Effector CD8-positive, alpha-beta T cell (primary cell): Measurements from ENCODE around the gene TRMU.

Source experiments
- DNase-seq: peaks from one replicate; lab custom pipeline; 2025; lab: John Stamatoyannopoulos, UW

The TRMU gene

GRCh38 chr22:46369716-46370583 is 34.4 kb downstream of the TRMU start:
- DNase-seq, result no peak

GRCh38 chr22:46370584-46371291 is 35.2 kb downstream of the TRMU start:
- no peak for DNase-seq

GRCh38 chr22:46371623-46372226 is 36.2 kb downstream of the TRMU start:
- no peak for DNase-seq

GRCh38 chr22:46372686-46373085 is 37.2 kb downstream of the TRMU start:
- DNase-seq, result no peak

GRCh38 chr22:46373159-46373558 is 37.6 kb downstream of the TRMU start:
- no peak for DNase-seq

- DNase-seq, result no peak
These were observed 38.6 kb downstream of the TRMU start for GRCh38 chr22:46373921-46374662.

- DNase-seq, result no peak
These were observed 39.4 kb downstream of the TRMU start for GRCh38 chr22:46374663-46375474.

GRCh38 chr22:46376111-46376510 is 40.6 kb downstream of the TRMU start:
- no peak for DNase-seq

GRCh38 chr22:46376908-46377524 is 41.5 kb downstream of the TRMU start:
- DNase-seq, result no peak

GRCh38 chr22:46377525-46378425 is 42.3 kb downstream of the TRMU start:
- DNase-seq, result no peak

GRCh38 chr22:46378426-46379065 is 43.0 kb downstream of the TRMU start:
- no peak for DNase-seq

GRCh38 chr22:46379066-46379930 is 43.8 kb downstream of the TRMU start:
- DNase-seq, result no peak

GRCh38 chr22:46380069-46380468 is 44.6 kb downstream of the TRMU start:
- no peak for DNase-seq

- no peak for DNase-seq
These were observed 45.1 kb downstream of the TRMU start for GRCh38 chr22:46380581-46380980.

- DNase-seq, result no peak
These were observed 45.6 kb downstream of the TRMU start for GRCh38 chr22:46381142-46381541.

GRCh38 chr22:46381731-46382130 is 46.2 kb downstream of the TRMU start:
- no peak for DNase-seq

GRCh38 chr22:46382524-46382923 is 47.0 kb downstream of the TRMU start:
- DNase-seq, result no peak

GRCh38 chr22:46386312-46386711 is 50.8 kb downstream of the TRMU start:
- DNase-seq, result no peak
